ENCODE results near the gene TMEM33.

Gene TMEM33

GRCh38 chr4:41994461-41994985 is 59.3 kb downstream of the TMEM33 start:
- no peak for DNase-seq (ENCODE audit: low read depth in 2 of 2)

GRCh38 chr4:41998019-41998418 is 62.8 kb downstream of the TMEM33 start:
- DNase-seq (ENCODE audit: low read depth in 2 of 2), result no peak

GRCh38 chr4:41999321-41999720 is 64.1 kb downstream of the TMEM33 start:
- no peak for DNase-seq (ENCODE audit: low read depth in 2 of 2)

- no peak for DNase-seq (ENCODE audit: low read depth in 2 of 2)
These were observed 73.0 kb downstream of the TMEM33 start for GRCh38 chr4:42008011-42008786.
